ENCODE measurements around the gene CYBA. TPM values are rescaled to one million over a fixed set of nuclear protein-coding genes. Genes with fewer than 3 reads are reported as not detected.

CYBA gene
- total RNA-seq, 1 donor from 2014 or later = 188 TPM

DNA sequence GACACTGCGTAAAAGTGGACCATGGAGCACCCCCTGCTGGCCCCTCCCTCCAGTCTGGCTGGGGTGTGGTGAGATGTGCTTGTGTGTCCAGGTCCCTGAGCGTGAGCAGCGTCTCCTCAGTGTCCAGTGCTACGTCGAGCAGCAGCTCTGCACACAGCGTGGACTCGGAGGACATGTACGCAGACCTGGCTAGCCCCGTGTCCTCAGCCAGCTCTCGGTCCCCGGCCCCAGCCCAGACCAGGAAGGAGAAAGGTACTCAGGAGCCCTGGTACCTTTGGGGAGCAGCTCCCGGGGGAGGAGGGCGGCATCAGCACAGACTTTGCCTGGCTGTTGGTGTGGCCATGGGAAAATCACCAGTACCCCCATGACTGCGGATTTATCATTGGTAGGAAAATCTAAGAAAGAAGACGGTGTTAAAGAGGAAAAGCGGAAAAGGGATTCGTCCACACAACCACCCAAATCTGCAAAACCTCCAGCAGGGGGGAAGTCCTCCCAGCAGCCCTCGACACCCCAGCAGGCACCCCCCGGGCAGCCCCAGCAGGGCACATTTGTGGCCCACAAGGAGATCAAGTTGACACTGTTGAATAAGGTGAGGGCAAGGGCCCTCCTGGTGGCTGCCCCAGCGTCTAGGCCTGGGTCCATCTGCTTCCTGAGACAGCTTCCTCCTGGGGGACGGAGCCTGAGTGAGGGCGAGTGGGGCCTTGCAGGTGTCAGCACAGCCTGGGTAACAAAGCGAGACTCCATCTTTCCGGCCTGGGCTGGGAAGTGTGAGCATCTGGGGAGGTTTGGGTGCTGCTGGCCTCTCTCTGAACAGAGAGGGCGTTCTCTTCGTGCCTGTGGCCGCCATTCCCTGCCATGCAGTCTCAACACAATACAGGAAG lies 23.1 kb downstream of the CYBA start:
- H3K27me3 ChIP-seq = no peaks in the 10 kb centered on the region
- H3K9me3 ChIP-seq = no peaks in the 10 kb centered on the region
- no peaks in the 10 kb centered on the region for H3K4me1 ChIP-seq
- peaks cover 0 to 90% of the 10 kb centered on the region in 2 donors for H3K36me3 ChIP-seq
- H3K4me3 ChIP-seq = no peak overlapping the region
- TF ChIP-seq POLR2AphosphoS5 (IDR thresholded peaks at IDR 0.05; ENCODE audit: insufficient read depth in 1 of 2, low read depth in 1 of 2) (no peak), POLR2A (IDR thresholded peaks at IDR 0.05) (no peak), CTCF (IDR thresholded peaks at IDR 0.05) (no peak)
- no peak overlapping the region for H3K27ac ChIP-seq
- DNase-seq (ENCODE audit: extremely low spot score in 2 of 2) = no peak
- intact Hi-C loops (cut with DNase I) = no loop called here

DNA sequence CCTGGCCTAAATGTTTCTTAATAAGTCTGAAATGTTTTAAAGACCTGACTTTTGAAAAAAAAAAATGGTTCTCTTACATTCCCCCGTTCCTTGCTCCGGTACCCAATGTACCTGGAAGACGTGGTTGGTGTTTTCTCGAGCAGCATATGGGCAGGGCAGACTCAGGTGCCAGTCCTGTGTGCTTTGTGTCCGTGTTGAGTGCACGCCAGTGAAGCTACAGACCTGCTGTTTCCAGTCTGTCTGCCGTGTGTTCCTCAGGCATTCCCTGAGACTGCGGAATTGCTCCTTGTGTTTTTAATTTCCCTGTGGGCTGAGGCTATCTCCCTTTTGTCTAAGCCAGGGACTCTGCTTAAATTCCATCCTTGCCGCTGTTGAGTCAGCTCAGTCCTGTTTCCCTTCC lies 24.2 kb downstream of the CYBA start:
- no peak overlapping the region for H3K4me3 ChIP-seq
- H3K36me3 ChIP-seq = peaks cover 0 to 90% of the 10 kb centered on the region in 2 donors
- no peak overlapping the region for H3K27ac ChIP-seq
- no peaks in the 10 kb centered on the region for H3K27me3 ChIP-seq
- no peaks in the 10 kb centered on the region for H3K4me1 ChIP-seq
- no peak for DNase-seq (ENCODE audit: extremely low spot score in 2 of 2)
- TF ChIP-seq CTCF (IDR thresholded peaks at IDR 0.05) (no peak), POLR2AphosphoS5 (IDR thresholded peaks at IDR 0.05; ENCODE audit: insufficient read depth in 1 of 2, low read depth in 1 of 2) (no peak), POLR2A (IDR thresholded peaks at IDR 0.05) (no peak)
- H3K9me3 ChIP-seq = no peaks in the 10 kb centered on the region
- intact Hi-C loops (cut with DNase I) = no loop called here

GRCh38 chr16:88624977-88625576 lies 25.8 kb downstream of the CYBA start:
- Histone ChIP-seq H3K36me3 (peaks cover 0 to 77% of the 10 kb centered on the region in 2 donors), H3K4me3 (no peak overlapping the region), H3K27me3 (no peaks in the 10 kb centered on the region), H3K9me3 (no peaks in the 10 kb centered on the region), H3K27ac (no peak overlapping the region), H3K4me1 (no peaks in the 10 kb centered on the region)
- TF ChIP-seq POLR2A (IDR thresholded peaks at IDR 0.05) (no peak), CTCF (IDR thresholded peaks at IDR 0.05) (no peak)
- intact Hi-C loops (cut with DNase I) = no loop called here
- no peak for DNase-seq (ENCODE audit: extremely low spot score in 2 of 2)

- TF ChIP-seq CTCF (IDR thresholded peaks at IDR 0.05) (no peak), POLR2AphosphoS5 (IDR thresholded peaks at IDR 0.05; ENCODE audit: insufficient read depth in 1 of 2, low read depth in 1 of 2) (no peak), POLR2A (IDR thresholded peaks at IDR 0.05) (no peak)
- no peaks in the 10 kb centered on the region for H3K27me3 ChIP-seq
- no peak overlapping the region for H3K4me3 ChIP-seq
- H3K4me1 ChIP-seq = peaks cover 2% of the 10 kb centered on the region
- intact Hi-C loops (cut with DNase I) = no loop called here
- H3K36me3 ChIP-seq = peaks cover 0 to 71% of the 10 kb centered on the region in 2 donors
- H3K9me3 ChIP-seq = no peaks in the 10 kb centered on the region
- no peak overlapping the region for H3K27ac ChIP-seq
- no peak for DNase-seq (ENCODE audit: extremely low spot score in 2 of 2)
Measured at GRCh38 chr16:88624481-88624880, 26.4 kb downstream of the CYBA start.

DNA sequence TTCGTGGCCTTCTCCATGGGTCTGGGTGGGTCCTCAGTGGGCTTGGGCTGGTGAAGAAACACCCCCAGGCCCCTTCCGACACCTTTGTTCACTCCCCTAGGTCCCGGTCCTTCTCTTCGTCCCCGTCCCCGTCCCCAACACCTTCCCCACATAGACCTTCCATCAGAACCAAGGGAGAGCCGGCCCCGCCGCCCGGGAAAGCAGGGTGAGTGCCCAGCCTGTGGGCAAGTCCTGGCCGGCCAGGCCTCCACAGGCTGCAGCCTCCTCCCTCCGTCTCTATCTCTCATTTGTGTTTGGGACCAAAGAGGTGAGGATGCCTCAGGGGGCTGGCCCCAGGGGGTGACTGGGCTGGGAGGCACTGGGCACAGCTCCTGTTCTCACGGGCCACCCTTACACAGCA lies 27.0 kb downstream of the CYBA start:
- TF ChIP-seq CTCF (IDR thresholded peaks at IDR 0.05) (no peak), POLR2AphosphoS5 (IDR thresholded peaks at IDR 0.05; ENCODE audit: insufficient read depth in 1 of 2, low read depth in 1 of 2) (no peak), POLR2A (IDR thresholded peaks at IDR 0.05) (no peak)
- no peak for DNase-seq (ENCODE audit: extremely low spot score in 2 of 2)
- no peaks in the 10 kb centered on the region for H3K27me3 ChIP-seq
- H3K36me3 ChIP-seq = peaks cover 0 to 65% of the 10 kb centered on the region in 2 donors
- no peak overlapping the region for H3K4me3 ChIP-seq
- H3K4me1 ChIP-seq = peaks cover 4% of the 10 kb centered on the region
- intact Hi-C loops (cut with DNase I) = no loop called here
- no peak overlapping the region for H3K27ac ChIP-seq
- no peaks in the 10 kb centered on the region for H3K9me3 ChIP-seq
